ENCODE measurements around the gene ZBED4.

The ZBED4 gene

DNA sequence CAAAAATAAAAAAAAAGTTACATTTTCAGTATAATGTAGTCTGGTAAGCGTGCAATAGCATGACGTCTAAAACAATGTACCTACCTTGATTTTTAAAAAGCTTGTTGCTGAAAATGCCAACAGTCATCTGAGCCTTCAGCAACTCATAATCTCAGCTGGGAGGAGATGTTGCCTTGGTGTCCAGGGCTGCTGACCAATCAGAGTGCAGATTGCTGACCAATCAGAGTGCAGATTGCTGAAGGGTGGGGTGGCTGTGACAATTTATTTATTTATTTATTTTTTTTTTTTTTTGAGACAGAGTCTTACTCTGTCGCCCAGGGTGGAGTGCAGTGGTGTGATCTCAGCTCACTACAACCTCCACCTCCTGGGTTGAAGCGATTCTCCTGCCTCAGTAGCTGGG, 17.8 kb downstream of the ZBED4 start:
- no peak for DNase-seq (ENCODE audit: low spot score)
- TF ChIP-seq, protein P1, sequence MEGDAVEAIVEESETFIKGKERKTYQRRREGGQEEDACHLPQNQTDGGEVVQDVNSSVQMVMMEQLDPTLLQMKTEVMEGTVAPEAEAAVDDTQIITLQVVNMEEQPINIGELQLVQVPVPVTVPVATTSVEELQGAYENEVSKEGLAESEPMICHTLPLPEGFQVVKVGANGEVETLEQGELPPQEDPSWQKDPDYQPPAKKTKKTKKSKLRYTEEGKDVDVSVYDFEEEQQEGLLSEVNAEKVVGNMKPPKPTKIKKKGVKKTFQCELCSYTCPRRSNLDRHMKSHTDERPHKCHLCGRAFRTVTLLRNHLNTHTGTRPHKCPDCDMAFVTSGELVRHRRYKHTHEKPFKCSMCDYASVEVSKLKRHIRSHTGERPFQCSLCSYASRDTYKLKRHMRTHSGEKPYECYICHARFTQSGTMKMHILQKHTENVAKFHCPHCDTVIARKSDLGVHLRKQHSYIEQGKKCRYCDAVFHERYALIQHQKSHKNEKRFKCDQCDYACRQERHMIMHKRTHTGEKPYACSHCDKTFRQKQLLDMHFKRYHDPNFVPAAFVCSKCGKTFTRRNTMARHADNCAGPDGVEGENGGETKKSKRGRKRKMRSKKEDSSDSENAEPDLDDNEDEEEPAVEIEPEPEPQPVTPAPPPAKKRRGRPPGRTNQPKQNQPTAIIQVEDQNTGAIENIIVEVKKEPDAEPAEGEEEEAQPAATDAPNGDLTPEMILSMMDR (IDR thresholded peaks at IDR 0.05; ENCODE audit: borderline replicate concordance, control extremely low read depth, extremely low read depth, insufficient read depth, missing control alignments): no peak
- in situ Hi-C loops (cut with MboI; ENCODE audit: low sequenced_read_pairs, unreplicated experiment): no loop called here

DNA sequence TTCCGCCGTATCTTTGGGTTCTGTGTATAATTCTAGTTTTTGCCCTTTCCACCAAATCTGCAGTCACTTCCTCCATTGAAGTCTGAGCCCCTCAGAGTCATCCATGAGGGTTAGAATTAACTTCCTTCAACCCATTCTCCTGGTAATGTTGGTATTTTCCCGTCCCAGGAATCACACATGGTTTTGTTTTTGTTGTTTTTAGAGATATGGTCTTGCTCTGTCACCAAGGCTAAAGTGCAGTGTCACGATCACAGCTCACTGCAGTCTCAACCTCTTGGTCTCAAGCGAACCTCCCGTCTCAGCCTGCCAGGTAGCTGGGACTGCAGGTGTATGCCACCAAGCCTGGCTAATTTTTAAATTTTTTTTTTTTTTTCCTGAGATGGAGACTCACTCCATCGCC, 18.7 kb downstream of the ZBED4 start:
- DNase-seq (ENCODE audit: low spot score): no peak
- in situ Hi-C loops (cut with MboI; ENCODE audit: low sequenced_read_pairs, unreplicated experiment): no loop called here
- TF ChIP-seq, protein P1 (IDR thresholded peaks at IDR 0.05; ENCODE audit: borderline replicate concordance, control extremely low read depth, extremely low read depth, insufficient read depth, missing control alignments): no peak

DNA sequence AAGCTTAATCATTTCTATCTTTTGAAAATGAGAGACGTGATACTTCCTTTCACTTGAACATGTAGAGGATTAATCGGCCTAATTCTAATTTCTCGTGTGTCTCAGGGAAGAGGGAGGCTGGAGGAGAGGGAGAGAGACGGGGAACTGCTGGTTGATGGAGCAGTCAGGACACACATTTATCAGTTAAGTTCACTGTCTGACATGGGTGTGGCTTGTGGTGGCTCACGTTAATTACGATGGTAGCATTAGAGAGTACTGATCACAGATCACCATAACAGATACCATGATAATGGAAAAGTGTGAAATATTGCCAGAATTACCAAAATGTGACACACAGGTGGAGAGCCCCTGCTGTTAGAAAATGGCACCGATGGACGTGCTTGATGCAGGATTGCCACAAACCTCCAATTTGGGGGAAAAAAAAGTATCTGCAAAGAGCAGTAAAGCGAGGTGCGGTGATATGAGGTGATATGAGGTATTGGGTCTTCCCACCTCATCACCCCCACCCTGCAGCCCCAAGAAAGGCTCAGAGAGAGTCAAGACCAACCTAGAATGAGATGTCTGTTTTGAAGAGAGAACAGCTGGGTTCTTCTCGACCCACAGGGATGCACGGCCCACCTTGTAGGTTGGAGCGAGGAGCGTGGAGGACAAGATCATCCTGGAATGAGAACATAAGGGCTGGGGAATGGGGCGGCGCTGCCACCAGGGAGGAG, 19.7 kb downstream of the ZBED4 start:
- DNase-seq (ENCODE audit: low spot score): no peak
- in situ Hi-C loops (cut with MboI; ENCODE audit: low sequenced_read_pairs, unreplicated experiment): no loop called here
- TF ChIP-seq, protein P1 (IDR thresholded peaks at IDR 0.05; ENCODE audit: borderline replicate concordance, control extremely low read depth, extremely low read depth, insufficient read depth, missing control alignments): no peak

DNA sequence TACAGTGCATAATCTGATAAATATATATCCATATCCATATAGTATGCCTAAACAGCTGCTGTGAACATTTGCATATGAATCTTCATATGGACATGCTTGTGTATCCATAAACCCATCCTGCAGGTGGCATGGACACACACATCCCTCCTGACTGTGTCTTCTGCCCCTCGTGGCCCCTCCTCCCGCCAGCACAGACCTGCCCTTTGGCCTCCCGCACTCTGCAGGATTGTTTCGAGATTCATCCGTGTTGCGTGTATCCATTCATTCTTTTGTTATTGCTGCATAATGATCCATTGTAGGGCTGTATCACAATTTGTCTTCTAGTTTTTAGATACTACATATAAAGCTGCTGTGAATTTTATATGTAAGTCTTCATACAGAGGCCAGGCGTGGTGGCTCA, 24.0 kb downstream of the ZBED4 start:
- TF ChIP-seq, protein P1 (IDR thresholded peaks at IDR 0.05; ENCODE audit: borderline replicate concordance, control extremely low read depth, extremely low read depth, insufficient read depth, missing control alignments): no peak
- no peak for DNase-seq (ENCODE audit: low spot score)
- in situ Hi-C loops (cut with MboI; ENCODE audit: low sequenced_read_pairs, unreplicated experiment): no loop called here

DNA sequence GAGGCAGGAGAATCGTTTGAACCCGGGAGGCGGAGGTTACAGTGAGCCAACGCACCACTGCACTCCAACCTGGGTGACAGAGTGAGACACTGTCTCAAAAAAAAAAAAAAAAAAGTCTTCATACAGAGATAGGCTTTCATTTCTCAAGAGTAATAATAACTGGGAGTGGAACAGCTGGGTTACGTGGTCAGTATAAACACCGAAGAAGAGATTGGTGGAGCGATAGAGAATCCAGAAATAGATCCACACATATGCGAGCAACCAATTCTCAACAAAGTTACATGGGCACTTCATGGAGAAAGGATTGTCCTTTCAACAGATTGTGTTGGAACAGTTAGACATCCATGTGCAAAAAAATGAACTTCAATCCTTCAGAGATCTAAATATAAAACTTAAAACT, 24.6 kb downstream of the ZBED4 start:
- in situ Hi-C loops (cut with MboI; ENCODE audit: low sequenced_read_pairs, unreplicated experiment): no loop called here
- TF ChIP-seq, protein P1 (IDR thresholded peaks at IDR 0.05; ENCODE audit: borderline replicate concordance, control extremely low read depth, extremely low read depth, insufficient read depth, missing control alignments): no peak

DNA sequence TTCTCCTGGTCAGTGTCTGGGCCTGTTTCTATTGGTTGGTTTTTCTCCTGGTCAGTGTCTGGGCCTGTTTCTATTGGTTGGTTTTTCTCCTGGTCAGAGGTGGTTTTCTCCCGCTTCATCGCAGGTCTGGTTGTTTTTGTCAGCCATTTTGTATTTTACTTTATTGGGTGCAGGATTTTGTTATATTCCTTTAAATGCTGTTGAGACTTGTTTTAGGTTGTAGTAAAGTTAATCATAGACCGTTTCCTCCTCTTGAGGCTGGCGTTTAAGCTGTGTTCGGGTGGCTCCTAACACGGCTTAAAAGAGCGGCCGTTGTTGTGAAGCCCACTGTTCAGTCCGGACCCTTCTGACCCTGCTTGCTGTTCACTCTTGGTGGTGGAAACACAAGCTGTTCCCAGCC, 26.2 kb downstream of the ZBED4 start:
- DNase-seq (ENCODE audit: low spot score): no peak
- in situ Hi-C loops (cut with MboI; ENCODE audit: low sequenced_read_pairs, unreplicated experiment): no loop called here
- TF ChIP-seq, protein P1 (IDR thresholded peaks at IDR 0.05; ENCODE audit: borderline replicate concordance, control extremely low read depth, extremely low read depth, insufficient read depth, missing control alignments): no peak

More for the DNA sequence above, 24.6 kb downstream of the ZBED4 start:
- no peak for DNase-seq (ENCODE audit: low spot score)
